K562 (cell line): ENCODE measurements around the gene PIGH.

ENCODE experiments used
- ADNP ChIP-seq: fragments of 200-800 bp; sonication (Bioruptor generic); IDR thresholded peaks from 2 replicates; pipeline ENCODE4 v1.6.1; 2016; ENCODE audit warnings: missing genetic modification characterization, missing compliant biosample characterization
- EGR1 ChIP-seq: fragments of 450-650 bp; conservative IDR thresholded peaks from 2 replicates; pipeline ENCODE4 v1.6.1; 2017; ENCODE audit warnings: mild to moderate bottlenecking
- EP300 ChIP-seq: IDR thresholded peaks from 2 replicates; pipeline ENCODE4 v1.6.1; 2012; ENCODE audit warnings: low read length, improper control_type of control experiment
- EZH2 ChIP-seq: IDR thresholded peaks from 2 replicates; pipeline ENCODE4 v1.6.1; 2012; ENCODE audit warnings: low read depth, mild to moderate bottlenecking, inconsistent platforms, low read length, borderline replicate concordance
- HDAC2 ChIP-seq: fragments of 450-650 bp; IDR thresholded peaks from 2 replicates; pipeline ENCODE4 v1.6.1; 2016; ENCODE audit warnings: mild to moderate bottlenecking
- POLR2A ChIP-seq: fragments of 450-650 bp; conservative IDR thresholded peaks from 2 replicates; pipeline ENCODE4 v1.6.1; 2016
- POLR2AphosphoS2 ChIP-seq: IDR thresholded peaks from 2 replicates; pipeline ENCODE4 v1.6.1; 2012; ENCODE audit warnings: low read length, improper control_type of control experiment
- RHOXF2B ChIP-seq: fragments of 250-450 bp; sonication (Bioruptor Pico); conservative IDR thresholded peaks from 2 replicates; pipeline ENCODE4 v1.5.1; 2021
- ZNF644 ChIP-seq: fragments of 200-800 bp; sonication (Bioruptor generic); IDR thresholded peaks from 2 replicates; pipeline ENCODE4 v1.6.1; 2016; ENCODE audit warnings: low read depth, missing genetic modification characterization, missing compliant biosample characterization
- TF ChIP-seq, protein P1 (sequence below): sonication (generic); formaldehyde crosslinking; IDR thresholded peaks from 2 replicates; pipeline ENCODE4 v1.8.1; 2023; ENCODE audit warnings: mild to moderate bottlenecking, missing genetic modification reagents, moderate library complexity
- TF ChIP-seq, protein P2 (sequence below), 3 experiments: IDR thresholded peaks in 2 of 3; conservative IDR thresholded peaks in 1 of 3; 2 replicates each; pipeline ENCODE4 v1.5.1; 2011 to 2012; ENCODE audit warnings: low read length in 3 of 3, mild to moderate bottlenecking in 3 of 3, control low read depth in 2 of 3, improper control_type of control experiment in 1 of 3, inconsistent platforms in 1 of 3, low read depth in 1 of 3, mixed read lengths in 1 of 3, moderate library complexity in 1 of 3; ENCODE audit not compliant: insufficient read depth in 2 of 3

- TF ChIP-seq, protein P1, sequence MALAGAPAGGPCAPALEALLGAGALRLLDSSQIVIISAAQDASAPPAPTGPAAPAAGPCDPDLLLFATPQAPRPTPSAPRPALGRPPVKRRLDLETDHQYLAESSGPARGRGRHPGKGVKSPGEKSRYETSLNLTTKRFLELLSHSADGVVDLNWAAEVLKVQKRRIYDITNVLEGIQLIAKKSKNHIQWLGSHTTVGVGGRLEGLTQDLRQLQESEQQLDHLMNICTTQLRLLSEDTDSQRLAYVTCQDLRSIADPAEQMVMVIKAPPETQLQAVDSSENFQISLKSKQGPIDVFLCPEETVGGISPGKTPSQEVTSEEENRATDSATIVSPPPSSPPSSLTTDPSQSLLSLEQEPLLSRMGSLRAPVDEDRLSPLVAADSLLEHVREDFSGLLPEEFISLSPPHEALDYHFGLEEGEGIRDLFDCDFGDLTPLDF: no peak
- no peak for TF ChIP-seq RHOXF2B (CRISPR knock-in tag)
- TF ChIP-seq EZH2: no peak
- no peak for TF ChIP-seq EGR1
- TF ChIP-seq POLR2A: no peak
- TF ChIP-seq ADNP: no peak
- TF ChIP-seq POLR2AphosphoS2: no peak
- no peak for TF ChIP-seq ZNF644 (tag)
- TF ChIP-seq, protein P2, sequence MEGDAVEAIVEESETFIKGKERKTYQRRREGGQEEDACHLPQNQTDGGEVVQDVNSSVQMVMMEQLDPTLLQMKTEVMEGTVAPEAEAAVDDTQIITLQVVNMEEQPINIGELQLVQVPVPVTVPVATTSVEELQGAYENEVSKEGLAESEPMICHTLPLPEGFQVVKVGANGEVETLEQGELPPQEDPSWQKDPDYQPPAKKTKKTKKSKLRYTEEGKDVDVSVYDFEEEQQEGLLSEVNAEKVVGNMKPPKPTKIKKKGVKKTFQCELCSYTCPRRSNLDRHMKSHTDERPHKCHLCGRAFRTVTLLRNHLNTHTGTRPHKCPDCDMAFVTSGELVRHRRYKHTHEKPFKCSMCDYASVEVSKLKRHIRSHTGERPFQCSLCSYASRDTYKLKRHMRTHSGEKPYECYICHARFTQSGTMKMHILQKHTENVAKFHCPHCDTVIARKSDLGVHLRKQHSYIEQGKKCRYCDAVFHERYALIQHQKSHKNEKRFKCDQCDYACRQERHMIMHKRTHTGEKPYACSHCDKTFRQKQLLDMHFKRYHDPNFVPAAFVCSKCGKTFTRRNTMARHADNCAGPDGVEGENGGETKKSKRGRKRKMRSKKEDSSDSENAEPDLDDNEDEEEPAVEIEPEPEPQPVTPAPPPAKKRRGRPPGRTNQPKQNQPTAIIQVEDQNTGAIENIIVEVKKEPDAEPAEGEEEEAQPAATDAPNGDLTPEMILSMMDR (IDR thresholded peaks at IDR 0.05 in 2 of 3, conservative IDR thresholded peaks at IDR 0.05 in 1 of 3; ENCODE audit: insufficient read depth in 2 of 3, low read depth in 1 of 3, low read length in 3 of 3): no peak
- TF ChIP-seq EP300: no peak
- TF ChIP-seq HDAC2: no peak
Observed at GRCh38 chr14:67553547-67553946, 46.5 kb downstream of the PIGH start.
